IMR-90 (cell line): ENCODE results near the gene RBMS2. TPM values are rescaled to one million over a fixed set of nuclear protein-coding genes. Genes with fewer than 3 reads are reported as not detected.

Source experiments
- ATAC-seq: fragments of 200-7000 bp; cut with Tn5 transposase; 2 replicates; pipeline ENCODE4 v1.9.1; 2020; ENCODE audit warnings: low read depth, mild to moderate bottlenecking, moderate library complexity
- BruUV-seq: library from RNA; stranded (reverse); fragments of 400-500 nt; replicated peaks from 2 replicates; lab custom pipeline; 2021; lab: Mats Ljungman, UMichigan
- CTCF ChIA-PET: fragments of 300-600 bp; formaldehyde crosslinking; extraction: SDS; loops from one replicate; lab custom pipeline; 2021; ENCODE audit warnings: antibody characterized with exemption; lab: Yijun Ruan, JAX
- POLR2A ChIA-PET: fragments of 300-600 bp; sonication (Branson Sonifier 250); formaldehyde crosslinking; loops from one replicate; lab custom pipeline; 2022; ENCODE audit warnings: antibody characterized with exemption; ENCODE audit not compliant: unreplicated experiment; lab: Charles Lee
- DNase-seq: peaks from one replicate; pipeline ENCODE4 v3.0.0; 2013
- H2AFZ ChIP-seq: replicated peaks from 2 replicates; pipeline ENCODE3; 2013; ENCODE audit warnings: low read length, mild to moderate bottlenecking; ENCODE audit not compliant: poor library complexity
- H2AK5ac ChIP-seq: 2 replicates; pipeline ENCODE4 v1.6.1; 2013; ENCODE audit warnings: low read depth, low read length, inconsistent platforms
- H2AK9ac ChIP-seq: replicated peaks from 2 replicates; pipeline ENCODE3; 2013; ENCODE audit warnings: mild to moderate bottlenecking, low read depth, low read length, moderate library complexity; ENCODE audit not compliant: poor library complexity
- H2BK120ac ChIP-seq: 2 replicates; pipeline ENCODE4 v1.6.1; 2013; ENCODE audit warnings: low read depth, low read length, inconsistent platforms
- H2BK15ac ChIP-seq: 3 replicates; pipeline ENCODE4 v1.6.1; 2013; ENCODE audit warnings: low read depth, low read length, inconsistent platforms
- H2BK20ac ChIP-seq: 2 replicates; pipeline ENCODE4 v1.6.1; 2013; ENCODE audit warnings: low read depth, mild to moderate bottlenecking, inconsistent platforms, low read length, moderate library complexity
- H2BK5ac ChIP-seq: 2 replicates; pipeline ENCODE4 v1.6.1; 2013; ENCODE audit warnings: mild to moderate bottlenecking, low read depth, low read length, inconsistent platforms; ENCODE audit not compliant: poor library complexity, severe bottlenecking
- H3K14ac ChIP-seq: replicated peaks from 2 replicates; pipeline ENCODE4 v1.6.1; 2013; ENCODE audit warnings: low read depth, low read length, inconsistent platforms
- H3K18ac ChIP-seq: 2 replicates; pipeline ENCODE4 v1.6.1; 2013; ENCODE audit warnings: low read depth, low read length, control low read depth
- H3K23ac ChIP-seq: 2 replicates; pipeline ENCODE4 v1.6.1; 2013; ENCODE audit warnings: low read depth, low read length, inconsistent platforms
- H3K27ac ChIP-seq: 2 replicates; pipeline ENCODE4 v1.5.1; 2013; ENCODE audit warnings: mild to moderate bottlenecking, control low read depth, low read length; ENCODE audit not compliant: insufficient read depth
- H3K27me3 ChIP-seq: 2 replicates; pipeline ENCODE4 v1.6.1; 2013; ENCODE audit warnings: low read length; ENCODE audit not compliant: control insufficient read depth, insufficient read depth
- H3K36me3 ChIP-seq: 2 replicates; pipeline ENCODE4 v1.6.1; 2013; ENCODE audit warnings: low read length, mixed read lengths; ENCODE audit not compliant: control insufficient read depth, insufficient read depth
- H3K4ac ChIP-seq: 2 replicates; pipeline ENCODE4 v1.6.1; 2013; ENCODE audit warnings: low read depth, low read length, inconsistent platforms
- H3K4me1 ChIP-seq: 2 replicates; pipeline ENCODE4 v1.6.1; 2013; ENCODE audit warnings: low read length, mixed read lengths; ENCODE audit not compliant: control insufficient read depth, insufficient read depth
- H3K4me2 ChIP-seq: 2 replicates; pipeline ENCODE4 v1.6.1; 2013; ENCODE audit warnings: low read depth, mild to moderate bottlenecking, control low read depth, low read length, moderate library complexity
- H3K4me3 ChIP-seq: 2 replicates; pipeline ENCODE4 v1.5.1; 2013; ENCODE audit warnings: low read depth, mild to moderate bottlenecking, control low read depth, low read length, moderate library complexity; ENCODE audit not compliant: insufficient read depth
- H3K56ac ChIP-seq: 2 replicates; pipeline ENCODE4 v1.6.1; 2013; ENCODE audit warnings: low read length, inconsistent platforms; ENCODE audit not compliant: insufficient read depth; ENCODE audit errors: extremely low read depth
- H3K79me1 ChIP-seq, 2 experiments: 2 replicates each; pipeline ENCODE4 v1.6.1; 2013; ENCODE audit warnings: low read length in 2 of 2, inconsistent platforms in 1 of 2, low read depth in 1 of 2
- H3K9ac ChIP-seq: 2 replicates; pipeline ENCODE4 v1.6.1; 2013; ENCODE audit warnings: low read depth, low read length, control low read depth
- H3K9me1 ChIP-seq: 2 replicates; pipeline ENCODE4 v1.6.1; 2013; ENCODE audit warnings: low read length, inconsistent platforms; ENCODE audit not compliant: insufficient read depth
- H3K9me3 ChIP-seq: 2 replicates; pipeline ENCODE4 v1.6.1; 2013; ENCODE audit warnings: low read length; ENCODE audit not compliant: control insufficient read depth, insufficient read depth
- H4K20me1 ChIP-seq: 2 replicates; pipeline ENCODE4 v1.6.1; 2013; ENCODE audit warnings: low read length, inconsistent platforms; ENCODE audit not compliant: insufficient read depth
- H4K5ac ChIP-seq: 2 replicates; pipeline ENCODE4 v1.6.1; 2013; ENCODE audit warnings: mild to moderate bottlenecking, low read depth, low read length, control low read depth
- H4K8ac ChIP-seq, 2 experiments: 2 replicates each; pipeline ENCODE4 v1.6.1; 2013; ENCODE audit warnings: low read depth in 2 of 2, low read length in 2 of 2, control low read depth in 1 of 2, inconsistent platforms in 1 of 2
- H4K91ac ChIP-seq: 2 replicates; pipeline ENCODE4 v1.6.1; 2013; ENCODE audit warnings: low read depth, low read length, inconsistent platforms; ENCODE audit not compliant: insufficient read depth
- NFE2L2 ChIP-seq: fragments of 150-350 bp; IDR thresholded peaks from 2 replicates; pipeline ENCODE4 v1.6.1; 2016; ENCODE audit warnings: low read depth, mild to moderate bottlenecking, low read length
- RAD21 ChIP-seq: IDR thresholded peaks from 2 replicates; pipeline ENCODE4 v1.6.1; 2012; ENCODE audit warnings: low read length, improper control_type of control experiment
- SMC3 ChIP-seq: fragments of 150-350 bp; IDR thresholded peaks from 2 replicates; pipeline ENCODE4 v1.6.1; 2016; ENCODE audit warnings: low read depth, mild to moderate bottlenecking, antibody characterized with exemption, low read length, moderate library complexity
- WGBS, 2 experiments: methylation state at CpG; one replicate each; pipeline versions ENCODE4 v1.1.5 to v1.1.7; 2013; ENCODE audit warnings: missing lambda C conversion rate in 2 of 2; ENCODE audit not compliant: insufficient read length in 1 of 2; ENCODE audit errors: extremely low coverage in 2 of 2; 5-methylcytosine and 5-hydroxymethylcytosine counted together
- dilution Hi-C: fragments of 300-500 bp; cut with HindIII; formaldehyde crosslinking; loops from one replicate; pipeline ENCODE4 v1.14.3; 2018; ENCODE audit warnings: low sequenced_read_pairs; ENCODE audit not compliant: unreplicated experiment
- in situ Hi-C: fragments of 300-500 bp; cut with MboI; formaldehyde crosslinking; loops from 3 replicates; pipeline ENCODE4 v1.14.3; 2019; ENCODE audit warnings: low sequenced_read_pairs, inconsistent platforms, mixed read lengths
- intact Hi-C: fragments of 100-400 bp; cut with micrococcal nuclease; formaldehyde crosslinking; loops from 2 replicates; pipeline ENCODE4 v1.10.0; 2022
- polyA plus RNA-seq, 3 experiments: library from polyadenylated mRNA; depleted of rRNA; stranded (reverse); fragments of >200 nt; gene quantifications; 2 replicates each; pipeline ENCODE4 v1.2.3, GENCODE V29; 2012; ENCODE audit warnings: low replicate concordance in 1 of 3
- total RNA-seq: library from RNA; depleted of rRNA; stranded (reverse); fragments of >200 nt; gene quantifications from 2 replicates; pipeline ENCODE4 v1.2.3, GENCODE V29; 2012
- TF ChIP-seq, protein P1 (sequence below): fragments of 150-350 bp; IDR thresholded peaks from 2 replicates; pipeline ENCODE4 v1.6.1; 2016; ENCODE audit warnings: low read depth, mild to moderate bottlenecking, low read length, moderate library complexity, borderline replicate concordance
- TF ChIP-seq, protein P2 (sequence below): conservative IDR thresholded peaks from 2 replicates; pipeline ENCODE4 v1.5.1; 2012; ENCODE audit warnings: mild to moderate bottlenecking, low read depth, low read length, improper control_type of control experiment

The RBMS2 gene
- total and polyA plus RNA-seq, 2 of the 4 experiments (the other 2 are of a cell fraction) = 38.0 to 43.6 TPM

DNA sequence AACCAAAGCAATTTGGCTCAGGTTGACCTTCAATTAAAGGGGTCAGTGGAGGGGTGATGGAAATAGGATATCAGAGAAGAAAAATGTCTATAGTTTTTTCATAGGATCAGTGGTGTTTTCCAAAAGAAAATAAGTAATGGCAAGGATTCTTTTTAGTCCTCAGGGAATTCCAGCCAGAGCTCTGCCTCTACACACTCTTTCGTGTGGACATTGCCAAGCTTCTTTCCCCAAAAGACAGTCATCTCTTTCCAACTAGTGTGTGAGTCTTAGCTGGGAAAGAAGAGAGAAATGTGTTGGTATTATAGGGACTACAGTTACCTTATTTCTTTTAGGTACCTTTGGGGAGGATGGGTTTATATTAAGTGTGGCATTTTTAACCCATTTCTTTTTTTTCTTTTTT is 46.5 kb downstream of the RBMS2 start:
- ChIA-PET CTCF (no interaction called here), POLR2A (no interaction called here)
- Histone ChIP-seq H2AK9ac (no peak overlapping the region), H2BK120ac (no peak overlapping the region), H3K27ac (no peak overlapping the region), H4K91ac (no peak overlapping the region), H3K14ac (no peak overlapping the region), H2BK20ac (no peak overlapping the region), H3K4me3 (no peak overlapping the region), H3K27me3 (no peaks in the 10 kb centered on the region), H3K9ac (no peak overlapping the region), H2AFZ (no peak overlapping the region), H3K36me3 (peaks cover 39% of the 10 kb centered on the region), H3K9me3 (no peaks in the 10 kb centered on the region), H3K4me2 (no peak overlapping the region), H2AK5ac (no peak overlapping the region), H2BK15ac (no peak overlapping the region), H3K56ac (no peak overlapping the region), H2BK5ac (no peak overlapping the region), H3K23ac (no peak overlapping the region), H3K4me1 (peaks cover 10% of the 10 kb centered on the region), H3K79me1 (peaks cover 23 to 57% of the 10 kb centered on the region in 2 experiments), H4K8ac (no peak overlapping the region), H4K5ac (no peak overlapping the region), H3K9me1 (peaks cover 2% of the 10 kb centered on the region; the same call in 1 of the 2 replicates), H3K4ac (no peak overlapping the region), H3K18ac (no peak overlapping the region), H4K20me1 (peaks cover 7% of the 10 kb centered on the region; the same call in 1 of the 2 replicates)
- intact Hi-C loops (no loop called here), dilution Hi-C loops (no loop called here), in situ Hi-C loops (loop anchor here (5.0 kb wide), 1 partner anchor 46 kb away; the partner anchor contains the start of gene RBMS2)
- TF ChIP-seq, protein P1, sequence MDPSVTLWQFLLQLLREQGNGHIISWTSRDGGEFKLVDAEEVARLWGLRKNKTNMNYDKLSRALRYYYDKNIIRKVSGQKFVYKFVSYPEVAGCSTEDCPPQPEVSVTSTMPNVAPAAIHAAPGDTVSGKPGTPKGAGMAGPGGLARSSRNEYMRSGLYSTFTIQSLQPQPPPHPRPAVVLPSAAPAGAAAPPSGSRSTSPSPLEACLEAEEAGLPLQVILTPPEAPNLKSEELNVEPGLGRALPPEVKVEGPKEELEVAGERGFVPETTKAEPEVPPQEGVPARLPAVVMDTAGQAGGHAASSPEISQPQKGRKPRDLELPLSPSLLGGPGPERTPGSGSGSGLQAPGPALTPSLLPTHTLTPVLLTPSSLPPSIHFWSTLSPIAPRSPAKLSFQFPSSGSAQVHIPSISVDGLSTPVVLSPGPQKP = no peak
- TF ChIP-seq SMC3 (no peak), RAD21 (no peak), NFE2L2 (no peak)
- TF ChIP-seq, protein P2, sequence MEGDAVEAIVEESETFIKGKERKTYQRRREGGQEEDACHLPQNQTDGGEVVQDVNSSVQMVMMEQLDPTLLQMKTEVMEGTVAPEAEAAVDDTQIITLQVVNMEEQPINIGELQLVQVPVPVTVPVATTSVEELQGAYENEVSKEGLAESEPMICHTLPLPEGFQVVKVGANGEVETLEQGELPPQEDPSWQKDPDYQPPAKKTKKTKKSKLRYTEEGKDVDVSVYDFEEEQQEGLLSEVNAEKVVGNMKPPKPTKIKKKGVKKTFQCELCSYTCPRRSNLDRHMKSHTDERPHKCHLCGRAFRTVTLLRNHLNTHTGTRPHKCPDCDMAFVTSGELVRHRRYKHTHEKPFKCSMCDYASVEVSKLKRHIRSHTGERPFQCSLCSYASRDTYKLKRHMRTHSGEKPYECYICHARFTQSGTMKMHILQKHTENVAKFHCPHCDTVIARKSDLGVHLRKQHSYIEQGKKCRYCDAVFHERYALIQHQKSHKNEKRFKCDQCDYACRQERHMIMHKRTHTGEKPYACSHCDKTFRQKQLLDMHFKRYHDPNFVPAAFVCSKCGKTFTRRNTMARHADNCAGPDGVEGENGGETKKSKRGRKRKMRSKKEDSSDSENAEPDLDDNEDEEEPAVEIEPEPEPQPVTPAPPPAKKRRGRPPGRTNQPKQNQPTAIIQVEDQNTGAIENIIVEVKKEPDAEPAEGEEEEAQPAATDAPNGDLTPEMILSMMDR = no peak
- DNase-seq = no peak
- ATAC-seq = no peak
- no TSS peak for BruUV-seq
- WGBS, 2 experiments = no CpG with 5 or more reads among the region's 1 CpG
